HepG2 (cell line): ENCODE results near the gene KLHL7. TPM values are rescaled to one million over a fixed set of nuclear protein-coding genes. Genes with fewer than 3 reads are reported as not detected.

ENCODE experiments used
- ARHGAP35 ChIP-seq: sonication (generic); formaldehyde crosslinking; IDR thresholded peaks from 2 replicates; pipeline ENCODE4 v1.9.0; 2022; ENCODE audit warnings: mild to moderate bottlenecking, inconsistent platforms, moderate library complexity, missing genetic modification reagents, borderline replicate concordance
- EED ChIP-seq: sonication (generic); formaldehyde crosslinking; IDR thresholded peaks from 2 replicates; pipeline ENCODE4 v1.5.0; 2020; ENCODE audit warnings: mild to moderate bottlenecking, missing genetic modification reagents
- GATAD1 ChIP-seq: IDR thresholded peaks from 2 replicates; pipeline ENCODE4 v1.6.1; 2016; ENCODE audit warnings: missing genetic modification reagents, missing compliant biosample characterization
- NR3C1 ChIP-seq: sonication (generic); formaldehyde crosslinking; IDR thresholded peaks from 2 replicates; pipeline ENCODE4 v1.4.0; 2020; ENCODE audit warnings: missing genetic modification reagents
- PHF20 ChIP-seq: sonication (generic); formaldehyde crosslinking; IDR thresholded peaks from 2 replicates; pipeline ENCODE4 v1.5.0; 2020; ENCODE audit warnings: mild to moderate bottlenecking, missing genetic modification reagents
- POLR2A ChIP-seq, 2 experiments: IDR thresholded peaks; 2 replicates each; pipeline ENCODE4 v1.6.1; 2011; ENCODE audit warnings: low read depth in 2 of 2, low read length in 2 of 2, mild to moderate bottlenecking in 1 of 2, moderate library complexity in 1 of 2; ENCODE audit not compliant: insufficient read depth in 1 of 2
- RFXAP ChIP-seq: sonication (generic); formaldehyde crosslinking; IDR thresholded peaks from 2 replicates; pipeline ENCODE4 v1.4.0; 2020; ENCODE audit warnings: missing genetic modification reagents, borderline replicate concordance
- TARDBP ChIP-seq: sonication (generic); formaldehyde crosslinking; IDR thresholded peaks from 2 replicates; pipeline ENCODE4 v1.8.0; 2022; ENCODE audit warnings: mild to moderate bottlenecking, missing genetic modification reagents
- TSC22D2 ChIP-seq: sonication (generic); formaldehyde crosslinking; IDR thresholded peaks from 2 replicates; pipeline ENCODE4 v1.5.1; 2020; ENCODE audit warnings: missing genetic modification reagents, mild to moderate bottlenecking, borderline replicate concordance
- U2AF2 ChIP-seq: fragments of 200-400 bp; formaldehyde crosslinking; IDR thresholded peaks from 2 replicates; pipeline ENCODE4 v1.6.1; 2017; ENCODE audit warnings: low read depth, mild to moderate bottlenecking, low read length
- ZNF30 ChIP-seq: sonication (generic); formaldehyde crosslinking; IDR thresholded peaks from 2 replicates; pipeline ENCODE4 v1.5.0; 2020; ENCODE audit warnings: mild to moderate bottlenecking, missing genetic modification reagents
- ZNF367 ChIP-seq: sonication (generic); formaldehyde crosslinking; IDR thresholded peaks from 2 replicates; pipeline ENCODE4 v1.4.0; 2020; ENCODE audit warnings: missing genetic modification reagents, borderline replicate concordance
- ZNF484 ChIP-seq: sonication (generic); formaldehyde crosslinking; IDR thresholded peaks from 2 replicates; pipeline ENCODE4 v1.5.1; 2020; ENCODE audit warnings: mild to moderate bottlenecking, low read depth, missing genetic modification reagents, borderline replicate concordance
- ZNF607 ChIP-seq: sonication (generic); formaldehyde crosslinking; IDR thresholded peaks from 2 replicates; pipeline ENCODE4 v1.5.1; 2020; ENCODE audit warnings: missing genetic modification reagents, mild to moderate bottlenecking, borderline replicate concordance
- ZNF678 ChIP-seq: sonication (generic); formaldehyde crosslinking; IDR thresholded peaks from 2 replicates; pipeline ENCODE4 v1.4.0; 2020; ENCODE audit warnings: mild to moderate bottlenecking, missing genetic modification reagents
- ZNF773 ChIP-seq: sonication (generic); formaldehyde crosslinking; IDR thresholded peaks from 2 replicates; pipeline ENCODE4 v1.4.0; 2020; ENCODE audit warnings: missing genetic modification reagents, borderline replicate concordance
- polyA plus RNA-seq, 8 experiments: library from polyadenylated mRNA; depleted of rRNA in 3 of 8; stranded (reverse) in 7 of 8; unstranded in 1 of 8; fragments of >200 nt; fragmentation: Illumina TruSeq in 4 of 8; extraction: Trizol in 4 of 8; gene quantifications; 2 replicates each; pipeline versions ENCODE4 v1.2.1 to v1.2.3, GENCODE V29; 2011 to 2016; ENCODE audit warnings: low read depth in 4 of 8, missing spikeins in 1 of 8, mixed read lengths in 1 of 8; ENCODE audit not compliant: insufficient read depth in 1 of 8
- total RNA-seq, 5 experiments: library from RNA; depleted of rRNA; stranded (reverse); fragments of >200 nt; fragmentation: Illumina TruSeq; extraction: Trizol; gene quantifications; 2 replicates each; pipeline ENCODE4 v1.2.3, GENCODE V29; 2016; ENCODE audit warnings: low read depth in 1 of 5
- TF ChIP-seq, protein P1 (sequence below): sonication (generic); formaldehyde crosslinking; IDR thresholded peaks from 2 replicates; pipeline ENCODE4 v1.5.0; 2020; ENCODE audit warnings: missing genetic modification reagents, mild to moderate bottlenecking, borderline replicate concordance
- TF ChIP-seq, protein P2 (sequence below): IDR thresholded peaks from 2 replicates; pipeline ENCODE4 v1.6.1; 2016
- TF ChIP-seq, protein P3 (sequence below): sonication (generic); formaldehyde crosslinking; conservative IDR thresholded peaks from 2 replicates; pipeline ENCODE4 v1.4.0; 2020; ENCODE audit warnings: missing genetic modification reagents
- TF ChIP-seq, protein P4 (sequence below): sonication (generic); formaldehyde crosslinking; IDR thresholded peaks from 2 replicates; pipeline ENCODE4 v1.8.0; 2022; ENCODE audit warnings: missing genetic modification reagents, mild to moderate bottlenecking, borderline replicate concordance
- TF ChIP-seq, protein P5 (sequence below): IDR thresholded peaks from 2 replicates; pipeline ENCODE4 v1.6.1; 2016; ENCODE audit warnings: low read depth
- TF ChIP-seq, protein P6 (sequence below): sonication (generic); formaldehyde crosslinking; IDR thresholded peaks from 2 replicates; pipeline ENCODE4 v1.5.1; 2020; ENCODE audit warnings: missing genetic modification reagents, mild to moderate bottlenecking, borderline replicate concordance
- TF ChIP-seq, protein P7 (sequence below): sonication (generic); formaldehyde crosslinking; IDR thresholded peaks from 2 replicates; pipeline ENCODE4 v1.8.1; 2022; ENCODE audit warnings: mild to moderate bottlenecking, missing genetic modification reagents

The KLHL7 gene
- total and polyA plus RNA-seq, 2 of the 13 experiments (the other 11 are each of a cell fraction or from before 2014, with no cell fraction given): 16.2 to 34.4 TPM

DNA sequence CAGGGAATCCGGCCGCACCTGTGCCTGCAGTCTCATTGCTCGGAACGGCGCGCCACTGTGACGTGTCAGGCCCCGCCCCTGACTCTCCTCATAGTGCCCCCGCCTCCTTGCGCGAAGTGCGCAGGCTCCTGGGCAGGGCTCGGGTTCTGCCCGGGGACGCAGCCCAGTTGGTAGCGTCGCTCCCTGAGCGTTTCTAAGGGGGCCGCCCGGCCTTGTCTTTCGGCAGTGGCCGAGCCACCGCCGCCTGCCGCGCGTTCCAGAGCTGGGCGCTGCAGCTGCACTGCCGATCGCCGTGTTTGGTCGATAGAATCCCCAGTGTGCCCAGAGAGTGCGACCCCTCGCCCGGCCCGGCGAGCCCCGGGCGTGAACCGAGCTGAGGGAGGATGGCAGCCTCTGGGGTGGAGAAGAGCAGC is at the start of gene KLHL7 (continued):
- peak; percentile 92 for TF ChIP-seq TARDBP (CRISPR knock-in tag)
- peak; percentile 95 for TF ChIP-seq GATAD1
- TF ChIP-seq ZNF30 (CRISPR knock-in tag): no peak
- TF ChIP-seq, protein P1, sequence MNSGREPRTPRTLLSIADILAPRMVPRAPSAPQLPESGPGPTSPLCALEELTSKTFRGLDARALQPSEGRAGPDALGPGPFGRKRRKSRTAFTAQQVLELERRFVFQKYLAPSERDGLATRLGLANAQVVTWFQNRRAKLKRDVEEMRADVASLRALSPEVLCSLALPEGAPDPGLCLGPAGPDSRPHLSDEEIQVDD (CRISPR knock-in tag): peak; percentile 62; the same call in 1 of the 2 replicates
- no peak for TF ChIP-seq U2AF2
- no peak for TF ChIP-seq ZNF367
- TF ChIP-seq TSC22D2: no peak
- TF ChIP-seq EED (CRISPR knock-in tag): 0 out of 2 replicates have a peak, but pooled peaks have one; percentile 77
- TF ChIP-seq, protein P2, sequence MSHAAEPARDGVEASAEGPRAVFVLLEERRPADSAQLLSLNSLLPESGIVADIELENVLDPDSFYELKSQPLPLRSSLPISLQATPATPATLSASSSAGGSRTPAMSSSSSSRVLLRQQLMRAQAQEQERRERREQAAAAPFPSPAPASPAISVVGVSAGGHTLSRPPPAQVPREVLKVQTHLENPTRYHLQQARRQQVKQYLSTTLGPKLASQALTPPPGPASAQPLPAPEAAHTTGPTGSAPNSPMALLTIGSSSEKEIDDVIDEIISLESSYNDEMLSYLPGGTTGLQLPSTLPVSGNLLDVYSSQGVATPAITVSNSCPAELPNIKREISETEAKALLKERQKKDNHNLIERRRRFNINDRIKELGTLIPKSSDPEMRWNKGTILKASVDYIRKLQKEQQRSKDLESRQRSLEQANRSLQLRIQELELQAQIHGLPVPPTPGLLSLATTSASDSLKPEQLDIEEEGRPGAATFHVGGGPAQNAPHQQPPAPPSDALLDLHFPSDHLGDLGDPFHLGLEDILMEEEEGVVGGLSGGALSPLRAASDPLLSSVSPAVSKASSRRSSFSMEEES: no peak
- TF ChIP-seq ZNF607 (CRISPR knock-in tag): no peak
- peak; percentile 77; the same call in 1 of the 2 replicates for TF ChIP-seq ARHGAP35 (CRISPR knock-in tag)
- no peak for TF ChIP-seq ZNF484
- TF ChIP-seq ZNF773 (CRISPR knock-in tag): no peak
- no peak for TF ChIP-seq ZNF678 (CRISPR knock-in tag)
- TF ChIP-seq, protein P3, sequence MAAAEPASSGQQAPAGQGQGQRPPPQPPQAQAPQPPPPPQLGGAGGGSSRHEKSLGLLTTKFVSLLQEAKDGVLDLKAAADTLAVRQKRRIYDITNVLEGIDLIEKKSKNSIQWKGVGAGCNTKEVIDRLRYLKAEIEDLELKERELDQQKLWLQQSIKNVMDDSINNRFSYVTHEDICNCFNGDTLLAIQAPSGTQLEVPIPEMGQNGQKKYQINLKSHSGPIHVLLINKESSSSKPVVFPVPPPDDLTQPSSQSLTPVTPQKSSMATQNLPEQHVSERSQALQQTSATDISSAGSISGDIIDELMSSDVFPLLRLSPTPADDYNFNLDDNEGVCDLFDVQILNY (CRISPR knock-in tag): no peak
- peak; percentile 87 to 97 for TF ChIP-seq POLR2A (IDR thresholded peaks at IDR 0.05; ENCODE audit: insufficient read depth in 1 of 2, low read depth in 2 of 2, low read length in 2 of 2)
- no peak for TF ChIP-seq RFXAP
- TF ChIP-seq, protein P4, sequence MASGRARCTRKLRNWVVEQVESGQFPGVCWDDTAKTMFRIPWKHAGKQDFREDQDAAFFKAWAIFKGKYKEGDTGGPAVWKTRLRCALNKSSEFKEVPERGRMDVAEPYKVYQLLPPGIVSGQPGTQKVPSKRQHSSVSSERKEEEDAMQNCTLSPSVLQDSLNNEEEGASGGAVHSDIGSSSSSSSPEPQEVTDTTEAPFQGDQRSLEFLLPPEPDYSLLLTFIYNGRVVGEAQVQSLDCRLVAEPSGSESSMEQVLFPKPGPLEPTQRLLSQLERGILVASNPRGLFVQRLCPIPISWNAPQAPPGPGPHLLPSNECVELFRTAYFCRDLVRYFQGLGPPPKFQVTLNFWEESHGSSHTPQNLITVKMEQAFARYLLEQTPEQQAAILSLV: no peak
- TF ChIP-seq, protein P5, sequence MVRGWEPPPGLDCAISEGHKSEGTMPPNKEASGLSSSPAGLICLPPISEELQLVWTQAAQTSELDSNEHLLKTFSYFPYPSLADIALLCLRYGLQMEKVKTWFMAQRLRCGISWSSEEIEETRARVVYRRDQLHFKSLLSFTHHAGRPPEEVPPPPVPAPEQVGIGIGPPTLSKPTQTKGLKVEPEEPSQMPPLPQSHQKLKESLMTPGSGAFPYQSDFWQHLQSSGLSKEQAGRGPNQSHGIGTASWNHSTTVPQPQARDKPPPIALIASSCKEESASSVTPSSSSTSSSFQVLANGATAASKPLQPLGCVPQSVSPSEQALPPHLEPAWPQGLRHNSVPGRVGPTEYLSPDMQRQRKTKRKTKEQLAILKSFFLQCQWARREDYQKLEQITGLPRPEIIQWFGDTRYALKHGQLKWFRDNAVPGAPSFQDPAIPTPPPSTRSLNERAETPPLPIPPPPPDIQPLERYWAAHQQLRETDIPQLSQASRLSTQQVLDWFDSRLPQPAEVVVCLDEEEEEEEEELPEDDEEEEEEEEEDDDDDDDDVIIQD (CRISPR knock-in tag): no peak
- TF ChIP-seq, protein P6, sequence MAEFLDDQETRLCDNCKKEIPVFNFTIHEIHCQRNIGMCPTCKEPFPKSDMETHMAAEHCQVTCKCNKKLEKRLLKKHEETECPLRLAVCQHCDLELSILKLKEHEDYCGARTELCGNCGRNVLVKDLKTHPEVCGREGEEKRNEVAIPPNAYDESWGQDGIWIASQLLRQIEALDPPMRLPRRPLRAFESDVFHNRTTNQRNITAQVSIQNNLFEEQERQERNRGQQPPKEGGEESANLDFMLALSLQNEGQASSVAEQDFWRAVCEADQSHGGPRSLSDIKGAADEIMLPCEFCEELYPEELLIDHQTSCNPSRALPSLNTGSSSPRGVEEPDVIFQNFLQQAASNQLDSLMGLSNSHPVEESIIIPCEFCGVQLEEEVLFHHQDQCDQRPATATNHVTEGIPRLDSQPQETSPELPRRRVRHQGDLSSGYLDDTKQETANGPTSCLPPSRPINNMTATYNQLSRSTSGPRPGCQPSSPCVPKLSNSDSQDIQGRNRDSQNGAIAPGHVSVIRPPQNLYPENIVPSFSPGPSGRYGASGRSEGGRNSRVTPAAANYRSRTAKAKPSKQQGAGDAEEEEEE (CRISPR knock-in tag): no peak
- no peak for TF ChIP-seq NR3C1
- TF ChIP-seq, protein P7, sequence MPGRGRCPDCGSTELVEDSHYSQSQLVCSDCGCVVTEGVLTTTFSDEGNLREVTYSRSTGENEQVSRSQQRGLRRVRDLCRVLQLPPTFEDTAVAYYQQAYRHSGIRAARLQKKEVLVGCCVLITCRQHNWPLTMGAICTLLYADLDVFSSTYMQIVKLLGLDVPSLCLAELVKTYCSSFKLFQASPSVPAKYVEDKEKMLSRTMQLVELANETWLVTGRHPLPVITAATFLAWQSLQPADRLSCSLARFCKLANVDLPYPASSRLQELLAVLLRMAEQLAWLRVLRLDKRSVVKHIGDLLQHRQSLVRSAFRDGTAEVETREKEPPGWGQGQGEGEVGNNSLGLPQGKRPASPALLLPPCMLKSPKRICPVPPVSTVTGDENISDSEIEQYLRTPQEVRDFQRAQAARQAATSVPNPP (CRISPR knock-in tag): no peak
- peak; percentile 95 for TF ChIP-seq PHF20 (CRISPR knock-in tag)
